Spleen (tissue), 7 donors: ENCODE measurements around the gene TPK1.

ENCODE experiments used
- POLR2A ChIP-seq, 3 donors: fragments of 450-650 bp; IDR thresholded peaks; one replicate each; pipeline ENCODE4 v1.5.1; 2017; ENCODE audit warnings: antibody characterized with exemption in 3 of 3, mild to moderate bottlenecking in 1 of 3
- TF ChIP-seq, protein P1 (sequence below), 11 experiments: fragments of 200-600 bp in 7 of 11; fragments of 450-650 bp in 4 of 11; sonication (generic) in 4 of 11; IDR thresholded peaks in 8 of 11; conservative IDR thresholded peaks in 3 of 11; 1 replicate in 7 of 11; 2 replicates in 4 of 11; pipeline versions ENCODE4 v1.4.0 to v1.8.0; 2016 to 2021; ENCODE audit warnings: antibody characterized with exemption in 11 of 11, inconsistent platforms in 4 of 11, mild to moderate bottlenecking in 1 of 11
- donor health status: DM: no; HTN: no; CAD: no; lungs with moderate emphysema.
- donor health status: DM: no; HTN: no; CAD: no.
- donor health status: DM: no; HTN: no; CAD: no.

DNA sequence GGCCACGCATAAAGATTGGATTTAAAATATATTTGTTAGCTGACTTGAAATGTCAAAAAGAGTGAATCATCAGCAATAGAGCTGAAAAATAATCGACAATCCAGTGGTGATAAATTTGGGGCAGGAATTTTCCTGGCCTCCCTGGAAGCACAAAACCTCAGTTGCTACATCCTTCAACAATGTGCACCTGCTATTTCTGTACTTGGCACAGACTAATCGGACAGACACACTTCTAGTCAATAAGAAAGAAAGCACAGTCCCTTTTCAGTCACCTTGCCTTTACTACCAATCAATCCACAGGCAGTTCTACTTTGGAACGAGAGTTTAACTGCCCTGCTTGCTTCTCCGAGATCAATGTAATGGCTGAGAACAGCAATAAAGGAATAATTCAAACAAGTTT, 335.6 kb downstream of the TPK1 start:
- TF ChIP-seq POLR2A (IDR thresholded peaks at IDR 0.05): no peak
- TF ChIP-seq, protein P1, sequence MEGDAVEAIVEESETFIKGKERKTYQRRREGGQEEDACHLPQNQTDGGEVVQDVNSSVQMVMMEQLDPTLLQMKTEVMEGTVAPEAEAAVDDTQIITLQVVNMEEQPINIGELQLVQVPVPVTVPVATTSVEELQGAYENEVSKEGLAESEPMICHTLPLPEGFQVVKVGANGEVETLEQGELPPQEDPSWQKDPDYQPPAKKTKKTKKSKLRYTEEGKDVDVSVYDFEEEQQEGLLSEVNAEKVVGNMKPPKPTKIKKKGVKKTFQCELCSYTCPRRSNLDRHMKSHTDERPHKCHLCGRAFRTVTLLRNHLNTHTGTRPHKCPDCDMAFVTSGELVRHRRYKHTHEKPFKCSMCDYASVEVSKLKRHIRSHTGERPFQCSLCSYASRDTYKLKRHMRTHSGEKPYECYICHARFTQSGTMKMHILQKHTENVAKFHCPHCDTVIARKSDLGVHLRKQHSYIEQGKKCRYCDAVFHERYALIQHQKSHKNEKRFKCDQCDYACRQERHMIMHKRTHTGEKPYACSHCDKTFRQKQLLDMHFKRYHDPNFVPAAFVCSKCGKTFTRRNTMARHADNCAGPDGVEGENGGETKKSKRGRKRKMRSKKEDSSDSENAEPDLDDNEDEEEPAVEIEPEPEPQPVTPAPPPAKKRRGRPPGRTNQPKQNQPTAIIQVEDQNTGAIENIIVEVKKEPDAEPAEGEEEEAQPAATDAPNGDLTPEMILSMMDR (IDR thresholded peaks at IDR 0.05 in 8 of 11, conservative IDR thresholded peaks at IDR 0.05 in 3 of 11): no peak
